Gastrocnemius medialis (tissue), 4 donors: ENCODE data around the gene CALHM2.

Experiments used
- CTCF ChIP-seq, 5 experiments: fragments of 450-650 bp in 3 of 5; fragments of 200-600 bp in 2 of 5; sonication (generic) in 2 of 5; IDR thresholded peaks in 4 of 5; conservative IDR thresholded peaks in 1 of 5; 1 replicate in 4 of 5; 2 replicates in 1 of 5; pipeline ENCODE4 v1.5.1; 2016 to 2019; ENCODE audit warnings: antibody characterized with exemption in 5 of 5, mild to moderate bottlenecking in 3 of 5, moderate library complexity in 3 of 5
- POLR2A ChIP-seq, 2 donors: fragments of 450-650 bp; IDR thresholded peaks; one replicate each; pipeline ENCODE4 v1.6.1; 2017; ENCODE audit warnings: antibody characterized with exemption in 2 of 2, mild to moderate bottlenecking in 2 of 2, moderate library complexity in 2 of 2

- TF ChIP-seq CTCF (IDR thresholded peaks at IDR 0.05 in 4 of 5, conservative IDR thresholded peaks at IDR 0.05 in 1 of 5) (no peak), POLR2A (IDR thresholded peaks at IDR 0.05) (no peak)
These were observed 39.7 kb upstream of the CALHM2 start for GRCh38 chr10:103491729-103492364.
